Gastroesophageal sphincter (tissue), 3 donors: ENCODE results near the gene TNFRSF19.

ENCODE experiments used
- EP300 ChIP-seq: sonication (generic); formaldehyde crosslinking; IDR thresholded peaks from one replicate; pipeline ENCODE4 v1.6.1; 2017; ENCODE audit warnings: antibody characterized with exemption, mild to moderate bottlenecking
- POLR2A ChIP-seq, 2 donors: fragments of 450-650 bp; IDR thresholded peaks; one replicate each; pipeline ENCODE4 v1.6.1; 2017; ENCODE audit warnings: antibody characterized with exemption in 2 of 2, mild to moderate bottlenecking in 2 of 2, moderate library complexity in 1 of 2
- POLR2AphosphoS5 ChIP-seq: sonication (generic); formaldehyde crosslinking; IDR thresholded peaks from one replicate; pipeline ENCODE4 v1.6.1; 2017; ENCODE audit warnings: antibody characterized with exemption
- TF ChIP-seq, protein P1 (sequence below), 4 experiments: fragments of 200-600 bp in 2 of 4; fragments of 450-650 bp in 2 of 4; sonication (generic) in 1 of 4; IDR thresholded peaks; one replicate each; pipeline ENCODE4 v1.5.1; 2017 to 2019; ENCODE audit warnings: antibody characterized with exemption in 4 of 4, mild to moderate bottlenecking in 2 of 4, moderate library complexity in 2 of 4

DNA sequence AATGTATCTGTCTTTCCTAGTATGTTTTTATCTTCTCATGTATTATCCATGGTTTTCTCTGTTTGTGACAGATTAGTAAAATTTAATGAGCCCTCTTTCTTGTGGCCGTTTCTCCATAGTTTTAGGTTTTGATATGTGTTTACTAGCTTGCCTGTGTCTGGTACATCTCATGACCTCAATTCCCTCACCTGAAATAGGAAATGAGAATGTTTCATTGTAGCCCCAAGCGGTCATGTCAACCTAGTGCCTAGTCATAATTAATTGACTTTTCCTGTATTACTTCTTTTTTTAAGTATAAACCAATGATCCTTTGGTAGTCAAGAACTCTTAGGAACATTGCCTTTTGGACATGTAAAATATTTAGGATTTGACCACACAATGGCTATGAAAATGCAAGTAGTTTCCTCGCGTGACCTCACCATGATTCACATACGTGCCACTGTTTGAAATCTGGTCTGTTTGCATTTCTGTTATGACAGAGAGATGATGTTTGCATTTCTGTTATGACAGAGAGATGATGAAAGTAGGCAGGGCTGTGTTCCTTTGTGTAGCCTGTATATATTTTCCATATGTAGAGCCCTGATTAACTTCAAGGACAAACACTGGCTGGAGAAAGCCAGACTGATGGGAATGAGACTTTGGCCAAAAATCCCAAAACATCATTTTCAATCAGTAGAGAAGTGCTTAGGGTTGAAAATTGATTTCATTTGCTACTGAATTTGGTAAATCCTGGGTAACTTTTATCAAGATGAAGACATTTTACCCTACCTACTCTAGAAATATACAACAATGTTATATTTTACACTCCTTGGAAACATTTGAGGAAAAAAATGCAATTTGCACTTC is 104.8 kb downstream of the TNFRSF19 start:
- TF ChIP-seq POLR2AphosphoS5 (no peak), EP300 (no peak), POLR2A (IDR thresholded peaks at IDR 0.05) (no peak)
- TF ChIP-seq, protein P1, sequence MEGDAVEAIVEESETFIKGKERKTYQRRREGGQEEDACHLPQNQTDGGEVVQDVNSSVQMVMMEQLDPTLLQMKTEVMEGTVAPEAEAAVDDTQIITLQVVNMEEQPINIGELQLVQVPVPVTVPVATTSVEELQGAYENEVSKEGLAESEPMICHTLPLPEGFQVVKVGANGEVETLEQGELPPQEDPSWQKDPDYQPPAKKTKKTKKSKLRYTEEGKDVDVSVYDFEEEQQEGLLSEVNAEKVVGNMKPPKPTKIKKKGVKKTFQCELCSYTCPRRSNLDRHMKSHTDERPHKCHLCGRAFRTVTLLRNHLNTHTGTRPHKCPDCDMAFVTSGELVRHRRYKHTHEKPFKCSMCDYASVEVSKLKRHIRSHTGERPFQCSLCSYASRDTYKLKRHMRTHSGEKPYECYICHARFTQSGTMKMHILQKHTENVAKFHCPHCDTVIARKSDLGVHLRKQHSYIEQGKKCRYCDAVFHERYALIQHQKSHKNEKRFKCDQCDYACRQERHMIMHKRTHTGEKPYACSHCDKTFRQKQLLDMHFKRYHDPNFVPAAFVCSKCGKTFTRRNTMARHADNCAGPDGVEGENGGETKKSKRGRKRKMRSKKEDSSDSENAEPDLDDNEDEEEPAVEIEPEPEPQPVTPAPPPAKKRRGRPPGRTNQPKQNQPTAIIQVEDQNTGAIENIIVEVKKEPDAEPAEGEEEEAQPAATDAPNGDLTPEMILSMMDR (IDR thresholded peaks at IDR 0.05), result no peak
